Fibroblast of lung (primary cell): ENCODE data around the gene CFAP61. TPM values are rescaled to one million over a fixed set of nuclear protein-coding genes. Genes with fewer than 3 reads are reported as not detected.

Experiments
- DNase-seq, 2 donors: peaks; one replicate each; pipeline versions ENCODE4 v3.0.0 to v3.0.0-alpha.2; 2010; ENCODE audit warnings: low read depth in 2 of 2
- H2AFZ ChIP-seq: 2 replicates; pipeline ENCODE4 v1.5.1; 2012; ENCODE audit warnings: low read length, control low read depth, inconsistent platforms
- H3K27ac ChIP-seq: 2 replicates; pipeline ENCODE4 v1.5.1; 2011; ENCODE audit warnings: low read length, control low read depth; ENCODE audit not compliant: insufficient read depth
- H3K27me3 ChIP-seq: 2 replicates; pipeline ENCODE4 v1.5.1; 2011; ENCODE audit warnings: mild to moderate bottlenecking, low read length; ENCODE audit not compliant: control insufficient read depth, insufficient read depth
- H3K36me3 ChIP-seq: 2 replicates; pipeline ENCODE4 v1.5.1; 2011; ENCODE audit warnings: low read length; ENCODE audit not compliant: control insufficient read depth, insufficient read depth
- H3K4me1 ChIP-seq: 2 replicates; pipeline ENCODE4 v1.5.1; 2011; ENCODE audit warnings: low read length; ENCODE audit not compliant: control insufficient read depth, insufficient read depth; ENCODE audit errors: extremely low read depth
- H3K4me2 ChIP-seq: 2 replicates; pipeline ENCODE4 v1.5.1; 2011; ENCODE audit warnings: low read length, control low read depth; ENCODE audit not compliant: insufficient read depth; ENCODE audit errors: extremely low read depth
- H3K4me3 ChIP-seq, 4 experiments: fragments of 200-600 bp in 1 of 4; sonication (generic) in 1 of 4; replicated peaks in 1 of 4; 2 replicates each; pipeline ENCODE4 v1.5.1; 2011 to 2016; ENCODE audit warnings: low read length in 4 of 4, low read depth in 3 of 4, mild to moderate bottlenecking in 3 of 4, control low read depth in 2 of 4, inconsistent platforms in 1 of 4, mixed read lengths in 1 of 4; ENCODE audit not compliant: insufficient read depth in 1 of 4; ENCODE audit errors: control extremely low read depth in 1 of 4
- H3K79me2 ChIP-seq: 2 replicates; pipeline ENCODE4 v1.5.1; 2012; ENCODE audit warnings: mild to moderate bottlenecking, low read length, inconsistent platforms; ENCODE audit not compliant: control insufficient read depth, insufficient read depth
- H3K9ac ChIP-seq: 2 replicates; pipeline ENCODE4 v1.5.1; 2011; ENCODE audit warnings: mild to moderate bottlenecking, low read length, control low read depth; ENCODE audit not compliant: insufficient read depth
- H3K9me3 ChIP-seq: 2 replicates; pipeline ENCODE4 v1.5.1; 2012; ENCODE audit warnings: low read depth, low read length; ENCODE audit not compliant: control insufficient read depth, insufficient read depth
- H4K20me1 ChIP-seq: 2 replicates; pipeline ENCODE4 v1.5.1; 2011; ENCODE audit warnings: low read length; ENCODE audit not compliant: control insufficient read depth, insufficient read depth; ENCODE audit errors: extremely low read depth
- CTCF ChIP-seq, 2 donors: IDR thresholded peaks in 1 of 2; conservative IDR thresholded peaks in 1 of 2; 1 replicate in 1 of 2; 2 replicates in 1 of 2; pipeline ENCODE4 v1.5.1; 2011 to 2012; ENCODE audit warnings: low read length in 2 of 2, control low read depth in 1 of 2, inconsistent platforms in 1 of 2, low read depth in 1 of 2, mild to moderate bottlenecking in 1 of 2
- EZH2 ChIP-seq: IDR thresholded peaks from 2 replicates; pipeline ENCODE4 v1.5.1; 2012; ENCODE audit warnings: low read length, control low read depth, mild to moderate bottlenecking; ENCODE audit errors: missing control alignments
- polyA plus RNA-seq, 2 donors: library from polyadenylated mRNA; depleted of rRNA in 1 of 2; stranded (reverse) in 1 of 2; unstranded in 1 of 2; fragments of >200 nt; gene quantifications; 2 replicates each; pipeline ENCODE4 v1.2.1, GENCODE V29; 2011 to 2012; ENCODE audit warnings: missing spikeins in 1 of 2
- total RNA-seq: library from RNA; depleted of rRNA; stranded (reverse); fragments of >200 nt; gene quantifications from 2 replicates; pipeline ENCODE4 v1.2.1, GENCODE V29; 2014

CFAP61 gene
- total and polyA plus RNA-seq, 2 donors (not counting 1 experiment from before 2014, with no cell fraction given): not detected

GRCh38 chr20:20366876-20367574, 314.7 kb downstream of the CFAP61 start:
- Histone ChIP-seq H3K27ac (no peak overlapping the region), H3K27me3 (peaks cover 80% of the 10 kb centered on the region), H2AFZ (no peak overlapping the region), H4K20me1 (no peaks in the 10 kb centered on the region), H3K4me1 (no peaks in the 10 kb centered on the region), H3K36me3 (no peaks in the 10 kb centered on the region), H3K4me3 (no peak overlapping the region), H3K79me2 (no peaks in the 10 kb centered on the region), H3K9ac (no peak overlapping the region), H3K9me3 (no peaks in the 10 kb centered on the region), H3K4me2 (no peak overlapping the region)
- TF ChIP-seq EZH2: peak; percentile 92
- no peak for TF ChIP-seq CTCF (conservative IDR thresholded peaks at IDR 0.05 in 1 of 2, IDR thresholded peaks at IDR 0.05 in 1 of 2; ENCODE audit: low read depth in 1 of 2, low read length in 2 of 2)
- DNase-seq: no peak

GRCh38 chr20:20367575-20368417, 315.5 kb downstream of the CFAP61 start, which contains the start of gene INSM1:
Gene INSM1, plus strand, starts transcription at chr20:20368104. Its CDS starts 164 bp downstream, at chr20:20368268.
- Histone ChIP-seq H2AFZ (no peak within 1 kb of the TSS), H4K20me1 (no peaks in the 10 kb centered on the region), H3K9ac (no peak within 1 kb of the TSS), H3K27me3 (peaks cover 77% of the 10 kb centered on the region), H3K27ac (no peak within 1 kb of the TSS), H3K79me2 (no peaks in the 10 kb centered on the region), H3K4me2 (peak within 1 kb of the TSS; percentile 25), H3K36me3 (no peaks in the 10 kb centered on the region), H3K4me1 (no peaks in the 10 kb centered on the region), H3K4me3 (no peak within 1 kb of the TSS), H3K9me3 (no peaks in the 10 kb centered on the region)
- DNase-seq: no peak
- no peak for TF ChIP-seq EZH2

GRCh38 chr20:20368418-20369249, 316.3 kb downstream of the CFAP61 start:
- no peaks in the 10 kb centered on the region for H3K79me2 ChIP-seq
- peak overlapping the region; percentile 25 for H3K4me2 ChIP-seq
- H3K4me1 ChIP-seq: no peaks in the 10 kb centered on the region
- no peak overlapping the region for H3K4me3 ChIP-seq
- DNase-seq: no peak
- no peak overlapping the region for H3K9ac ChIP-seq
- no peaks in the 10 kb centered on the region for H3K9me3 ChIP-seq
- no peaks in the 10 kb centered on the region for H4K20me1 ChIP-seq
- H3K27ac ChIP-seq: no peak overlapping the region
- no peak overlapping the region for H2AFZ ChIP-seq
- TF ChIP-seq CTCF (conservative IDR thresholded peaks at IDR 0.05 in 1 of 2, IDR thresholded peaks at IDR 0.05 in 1 of 2; ENCODE audit: low read depth in 1 of 2, low read length in 2 of 2): no peak
- peak; percentile 86 for TF ChIP-seq EZH2
- H3K36me3 ChIP-seq: no peaks in the 10 kb centered on the region
- peaks cover 78% of the 10 kb centered on the region for H3K27me3 ChIP-seq
